ENCODE measurements around the gene NRG4.
A peak's percentile ranks its signal among the peaks of the same experiment; 100 is the strongest.
"Not testable (repeated sequence)": the region's sequence is repeated elsewhere in the genome, so short reads cannot be mapped to it uniquely, and the experiment has no call there.

NRG4 gene
- 0 to 0.13 reads per million in 2 donors for total RNA-seq

GRCh38 chr15:76011627-76012551 lies at the start of gene NRG4:
NRG4 (minus strand) TSS chr15:76012424; CDS start chr15:76011230, 1,194 bp downstream.
- no peak for DNase-seq

- DNase-seq, result no peak
Measured at GRCh38 chr15:76061700-76062099, 49.5 kb upstream of the NRG4 start.

- DNase-seq, result peak in 3 of 5 experiments; percentile 1 to 37 (median 34)
Measured at GRCh38 chr15:76060118-76060989, 48.1 kb upstream of the NRG4 start.

- DNase-seq, result peak in 2 of 5 experiments; percentile 0 to 71
Measured at GRCh38 chr15:76059320-76060117, 47.3 kb upstream of the NRG4 start, which contains the start of gene TMEM266. TMEM266 (plus strand) TSS chr15:76059985; CDS start chr15:76134264, 74,279 bp downstream.

GRCh38 chr15:76058714-76059319 lies 46.6 kb upstream of the NRG4 start:
- DNase-seq, result peak in 1 of 5 experiments; percentile 39

- DNase-seq, result peak in 3 of 5 experiments; percentile 4 to 47 (median 6)
Measured at GRCh38 chr15:76057332-76058000, 45.2 kb upstream of the NRG4 start.

- DNase-seq, result no peak
Measured at GRCh38 chr15:76056931-76057330, 44.7 kb upstream of the NRG4 start.

- not testable (repeated sequence) for DNase-seq
Measured at GRCh38 chr15:76054201-76054600, 42.0 kb upstream of the NRG4 start.

GRCh38 chr15:76038512-76038911 lies 26.3 kb upstream of the NRG4 start:
- no peak for DNase-seq

GRCh38 chr15:76035593-76035992 lies 23.4 kb upstream of the NRG4 start:
- DNase-seq, result no peak

- DNase-seq, result no peak
Measured at GRCh38 chr15:76034111-76034510, 21.9 kb upstream of the NRG4 start.

GRCh38 chr15:76033438-76033837 lies 21.2 kb upstream of the NRG4 start:
- DNase-seq, result no peak

- DNase-seq, result no peak
Measured at GRCh38 chr15:76032046-76032445, 19.8 kb upstream of the NRG4 start.

- no peak for DNase-seq
Measured at GRCh38 chr15:76024021-76024768, 12.0 kb upstream of the NRG4 start.

GRCh38 chr15:76013470-76013869 lies 1.2 kb upstream of the NRG4 start:
- DNase-seq, result not testable (repeated sequence)

- no peak for DNase-seq
Measured at GRCh38 chr15:76010613-76011012, 1.6 kb downstream of the NRG4 start.

GRCh38 chr15:76006136-76006778 lies 6.0 kb downstream of the NRG4 start:
- no peak for DNase-seq

GRCh38 chr15:76003364-76003763 lies 8.9 kb downstream of the NRG4 start:
- DNase-seq, result no peak

GRCh38 chr15:75995611-75996010 lies 16.6 kb downstream of the NRG4 start:
- DNase-seq, result no peak

- DNase-seq, result no peak
Measured at GRCh38 chr15:75994220-75994619, 18.0 kb downstream of the NRG4 start.
